ENCODE results near the gene S100PBP. TPM values are rescaled to one million over a fixed set of nuclear protein-coding genes. Genes with fewer than 3 reads are reported as not detected.

Gene S100PBP
- total RNA-seq, 1 experiment from 2014 or later: 61.1 TPM

DNA sequence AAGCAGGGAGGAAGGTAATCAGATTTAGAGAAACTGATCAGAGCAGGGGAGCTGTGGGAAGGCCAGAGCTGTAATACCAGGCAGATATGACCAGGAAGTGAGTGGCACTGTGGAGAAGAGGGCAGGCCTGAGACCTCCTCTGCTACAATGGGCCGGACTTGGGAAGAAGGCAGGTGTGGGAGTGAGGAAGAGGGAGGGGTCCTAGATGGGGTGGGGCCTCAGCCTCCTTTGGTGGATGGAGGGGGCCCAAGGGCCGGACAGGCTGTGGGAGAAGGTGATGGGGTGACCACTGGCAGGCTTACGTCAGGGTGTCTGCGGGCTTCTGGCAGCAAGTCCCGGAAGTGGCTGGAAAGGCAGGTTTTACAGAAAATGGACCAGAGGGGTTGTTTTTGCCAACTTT, 63.8 kb downstream of the S100PBP start:
- no peak for DNase-seq
- intact Hi-C loops (cut with micrococcal nuclease; ENCODE audit: unreplicated experiment): no loop called here
- TF ChIP-seq, protein P1, sequence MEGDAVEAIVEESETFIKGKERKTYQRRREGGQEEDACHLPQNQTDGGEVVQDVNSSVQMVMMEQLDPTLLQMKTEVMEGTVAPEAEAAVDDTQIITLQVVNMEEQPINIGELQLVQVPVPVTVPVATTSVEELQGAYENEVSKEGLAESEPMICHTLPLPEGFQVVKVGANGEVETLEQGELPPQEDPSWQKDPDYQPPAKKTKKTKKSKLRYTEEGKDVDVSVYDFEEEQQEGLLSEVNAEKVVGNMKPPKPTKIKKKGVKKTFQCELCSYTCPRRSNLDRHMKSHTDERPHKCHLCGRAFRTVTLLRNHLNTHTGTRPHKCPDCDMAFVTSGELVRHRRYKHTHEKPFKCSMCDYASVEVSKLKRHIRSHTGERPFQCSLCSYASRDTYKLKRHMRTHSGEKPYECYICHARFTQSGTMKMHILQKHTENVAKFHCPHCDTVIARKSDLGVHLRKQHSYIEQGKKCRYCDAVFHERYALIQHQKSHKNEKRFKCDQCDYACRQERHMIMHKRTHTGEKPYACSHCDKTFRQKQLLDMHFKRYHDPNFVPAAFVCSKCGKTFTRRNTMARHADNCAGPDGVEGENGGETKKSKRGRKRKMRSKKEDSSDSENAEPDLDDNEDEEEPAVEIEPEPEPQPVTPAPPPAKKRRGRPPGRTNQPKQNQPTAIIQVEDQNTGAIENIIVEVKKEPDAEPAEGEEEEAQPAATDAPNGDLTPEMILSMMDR (IDR thresholded peaks at IDR 0.05; ENCODE audit: unreplicated experiment): no peak

DNA sequence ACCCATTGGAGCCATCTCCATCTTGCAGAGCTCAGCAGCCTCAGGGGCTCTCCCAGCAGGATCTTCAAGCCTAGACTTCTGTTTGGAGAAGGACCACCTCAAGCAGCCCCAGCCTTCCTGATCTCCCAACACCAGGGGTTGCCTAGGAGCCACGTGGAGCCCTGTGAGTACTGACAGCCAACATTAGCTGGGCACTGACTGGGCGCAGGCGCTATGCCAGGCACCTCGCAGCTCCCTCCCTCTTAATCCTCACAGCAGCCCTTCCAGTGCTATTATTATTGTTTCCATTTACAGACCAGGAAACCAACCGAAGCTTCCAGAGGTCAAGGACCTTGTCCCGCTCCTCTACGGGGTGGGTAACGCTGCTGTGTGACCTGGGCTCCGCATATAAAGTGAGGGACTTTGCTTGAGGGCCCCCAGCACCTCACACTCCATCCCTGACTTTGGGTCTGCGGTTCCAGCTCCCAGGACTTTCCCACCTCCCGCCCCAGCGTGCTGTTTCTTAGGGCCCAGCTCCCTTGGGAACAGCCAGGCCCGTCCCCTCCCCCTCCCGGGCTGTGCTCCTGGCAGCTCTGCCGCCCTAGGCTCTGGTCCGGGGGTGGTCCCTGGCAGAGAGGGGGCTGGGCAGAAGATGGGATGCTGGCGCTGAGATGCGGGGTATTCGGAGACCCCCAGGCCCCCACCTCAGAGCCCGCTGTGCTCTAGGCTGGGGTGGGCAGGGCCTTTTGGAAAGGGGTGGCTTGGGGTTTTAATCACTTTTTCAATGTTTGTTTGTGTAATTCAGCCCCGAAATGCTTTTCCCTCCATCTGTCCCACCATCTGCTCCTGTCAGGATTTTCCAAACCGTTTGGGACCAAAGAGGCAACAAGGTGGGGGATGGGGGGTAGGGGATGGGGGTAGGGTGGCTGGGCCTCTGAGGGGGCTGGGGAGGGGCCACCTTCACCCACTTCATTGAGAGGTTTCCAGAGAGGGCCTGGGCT, 64.7 kb downstream of the S100PBP start:
- CTCF ChIA-PET: no interaction called here
- DNase-seq: no peak
- no peak overlapping the region for H3K27ac Mint-ChIP-seq (ENCODE audit: unreplicated experiment)
- peaks cover 36% of the 10 kb centered on the region for H3K4me1 Mint-ChIP-seq (ENCODE audit: low read depth, unreplicated experiment)
- H3K27me3 Mint-ChIP-seq (ENCODE audit: unreplicated experiment): peaks cover 52% of the 10 kb centered on the region
- peaks cover 17% of the 10 kb centered on the region for H3K36me3 Mint-ChIP-seq (ENCODE audit: insufficient read depth, unreplicated experiment)
- H3K9me3 Mint-ChIP-seq (ENCODE audit: low read depth, unreplicated experiment): no peaks in the 10 kb centered on the region
- TF ChIP-seq, protein P1 (IDR thresholded peaks at IDR 0.05; ENCODE audit: unreplicated experiment): no peak
- H3K4me3 Mint-ChIP-seq (ENCODE audit: low read depth, unreplicated experiment): no peak overlapping the region
- BruUV-seq (replicated peaks): no TSS peak
- intact Hi-C loops (cut with micrococcal nuclease; ENCODE audit: unreplicated experiment): no loop called here

More for the DNA sequence above, 63.8 kb downstream of the S100PBP start:
- Mint-ChIP-seq H3K9me3 (ENCODE audit: low read depth, unreplicated experiment) (no peaks in the 10 kb centered on the region), H3K27me3 (ENCODE audit: unreplicated experiment) (peaks cover 45% of the 10 kb centered on the region), H3K4me1 (ENCODE audit: low read depth, unreplicated experiment) (peaks cover 36% of the 10 kb centered on the region), H3K27ac (ENCODE audit: unreplicated experiment) (peak overlapping the region; percentile 21), H3K36me3 (ENCODE audit: insufficient read depth, unreplicated experiment) (peaks cover 12% of the 10 kb centered on the region), H3K4me3 (ENCODE audit: low read depth, unreplicated experiment) (no peak overlapping the region)
- CTCF ChIA-PET: no interaction called here
- no TSS peak for BruUV-seq (replicated peaks)

DNA sequence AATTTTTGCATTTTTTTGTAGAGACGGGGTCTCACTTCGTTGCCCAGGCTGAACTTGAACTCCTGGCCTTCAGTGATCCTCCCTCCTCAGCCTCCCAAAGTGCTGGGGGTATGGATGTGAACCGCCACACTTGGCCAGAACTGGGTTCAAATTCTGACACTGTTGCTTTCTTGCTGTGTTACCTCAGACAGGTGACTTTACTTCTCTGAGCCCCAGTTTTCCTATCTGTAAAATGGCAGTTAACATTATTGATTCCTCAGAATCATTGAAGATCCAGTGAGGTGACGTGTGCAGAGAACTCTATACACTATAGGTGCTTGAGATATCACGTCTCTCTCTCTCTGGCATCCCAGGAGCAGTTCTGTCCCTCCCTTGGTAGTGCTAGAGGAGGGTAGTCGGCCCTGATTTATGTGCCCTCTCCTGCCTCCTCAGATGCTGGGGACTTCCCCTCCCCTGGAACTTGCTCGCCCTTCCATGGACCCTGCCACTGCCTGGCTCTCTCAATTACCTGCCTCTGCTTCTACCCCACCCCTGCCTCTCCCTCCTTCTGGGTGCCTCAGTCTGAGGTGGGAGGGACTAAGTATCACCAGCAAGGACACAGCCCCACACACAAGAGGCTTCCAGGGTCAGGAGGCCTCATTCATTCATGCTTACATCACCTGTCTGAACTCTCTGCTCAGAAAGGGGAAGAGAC, 66.0 kb downstream of the S100PBP start:
- DNase-seq: no peak
- Mint-ChIP-seq H3K27me3 (ENCODE audit: unreplicated experiment) (peaks cover 54% of the 10 kb centered on the region), H3K4me1 (ENCODE audit: low read depth, unreplicated experiment) (peaks cover 29% of the 10 kb centered on the region), H3K27ac (ENCODE audit: unreplicated experiment) (no peak overlapping the region), H3K4me3 (ENCODE audit: low read depth, unreplicated experiment) (no peak overlapping the region), H3K36me3 (ENCODE audit: insufficient read depth, unreplicated experiment) (peaks cover 17% of the 10 kb centered on the region), H3K9me3 (ENCODE audit: low read depth, unreplicated experiment) (no peaks in the 10 kb centered on the region)
- CTCF ChIA-PET: no interaction called here
- no TSS peak for BruUV-seq (replicated peaks)
- TF ChIP-seq, protein P1 (IDR thresholded peaks at IDR 0.05; ENCODE audit: unreplicated experiment): no peak
- intact Hi-C loops (cut with micrococcal nuclease; ENCODE audit: unreplicated experiment): no loop called here

DNA sequence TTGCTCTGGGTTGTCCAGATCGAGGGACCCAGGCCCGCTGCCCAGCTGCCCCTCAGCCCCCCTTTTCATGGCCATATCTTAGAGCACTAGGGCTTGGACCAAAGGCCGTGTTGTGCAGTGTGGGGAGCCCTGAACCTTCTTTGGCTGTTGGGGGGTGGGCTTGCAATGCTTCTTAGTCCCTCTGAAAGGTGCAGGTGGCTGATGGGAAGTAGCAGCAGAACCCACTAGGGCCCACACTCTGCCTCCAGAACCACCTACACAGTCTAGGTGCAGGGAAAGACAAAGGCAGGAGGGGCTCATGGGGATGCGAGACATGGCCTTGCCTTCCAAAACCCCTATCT, 66.5 kb downstream of the S100PBP start:
- H3K27ac Mint-ChIP-seq (ENCODE audit: unreplicated experiment): no peak overlapping the region
- H3K4me3 Mint-ChIP-seq (ENCODE audit: low read depth, unreplicated experiment): no peak overlapping the region
- intact Hi-C loops (cut with micrococcal nuclease; ENCODE audit: unreplicated experiment): no loop called here
- DNase-seq: no peak
- TF ChIP-seq, protein P1 (IDR thresholded peaks at IDR 0.05; ENCODE audit: unreplicated experiment): no peak
- peaks cover 59% of the 10 kb centered on the region for H3K27me3 Mint-ChIP-seq (ENCODE audit: unreplicated experiment)
- H3K9me3 Mint-ChIP-seq (ENCODE audit: low read depth, unreplicated experiment): no peaks in the 10 kb centered on the region
- CTCF ChIA-PET: no interaction called here
- H3K4me1 Mint-ChIP-seq (ENCODE audit: low read depth, unreplicated experiment): peaks cover 29% of the 10 kb centered on the region
- no TSS peak for BruUV-seq (replicated peaks)
- H3K36me3 Mint-ChIP-seq (ENCODE audit: insufficient read depth, unreplicated experiment): peaks cover 17% of the 10 kb centered on the region

Measured in Calu3 (cell line).